Right cardiac atrium (tissue), 5 donors: ENCODE data around the gene ARFGAP3. TPM values are rescaled to one million over a fixed set of nuclear protein-coding genes. Genes with fewer than 3 reads are reported as not detected.

ENCODE experiments used
- ATAC-seq, 2 donors: fragments of 200-7000 bp; cut with Tn5 transposase; one replicate each; pipeline versions ENCODE4 v1.8.0 to v1.9.1; 2020; ENCODE audit warnings: moderate library complexity in 2 of 2, mild to moderate bottlenecking in 1 of 2
- DNase-seq, 3 donors: peaks; one replicate each; pipeline ENCODE4 v3.0.0-alpha.2; 2020
- H3K27ac ChIP-seq: one replicate; pipeline ENCODE4 v1.5.1; 2013; ENCODE audit warnings: mild to moderate bottlenecking, low read length, control low read depth, moderate library complexity
- H3K27me3 ChIP-seq: one replicate; pipeline ENCODE4 v1.6.1; 2013; ENCODE audit not compliant: control insufficient read depth, insufficient read depth
- H3K4me1 ChIP-seq: one replicate; pipeline ENCODE4 v1.6.1; 2013; ENCODE audit warnings: low read length; ENCODE audit not compliant: control insufficient read depth, insufficient read depth
- H3K4me3 ChIP-seq: one replicate; pipeline ENCODE4 v1.5.1; 2013; ENCODE audit warnings: low read length, control low read depth
- H3K9me3 ChIP-seq: one replicate; pipeline ENCODE4 v1.6.1; 2013; ENCODE audit warnings: low read length; ENCODE audit not compliant: control insufficient read depth
- WGBS: extraction: QIAGEN DNeasy Blood & Tissue Kit; methylation state at CpG from one replicate; pipeline ENCODE4 v1.1.7; 2013; 5-methylcytosine and 5-hydroxymethylcytosine counted together
- intact Hi-C, 4 donors: fragments of 100-400 bp; cut with DNase I; formaldehyde crosslinking; loops; one replicate each; pipeline versions ENCODE4 v1.11.0 to v1.14.0; 2022 to 2023
- polyA plus RNA-seq: library from polyadenylated mRNA; stranded (reverse); fragments of 200-250 nt; gene quantifications from one replicate; pipeline ENCODE4 v1.2.3, GENCODE V29; 2013
- total RNA-seq, 4 donors: library from RNA; stranded (reverse); fragmentation: NEBNext Ultra II Directional; extraction: Animal tissue kit (Norgen Biotek cat#: 25700); gene quantifications; one replicate each; pipeline ENCODE4 v1.2.1, GENCODE V29; 2021
- donor health status: healthy with polysubstance abuse.
- donor health status: DM: no; HTN: yes; CAD: no.
- donor health status: DM: no; HTN: no; CAD: no.
- donor health status: DM: no; HTN: yes; CAD: no; lungs with severe emphysema.
- donor health status: DM: yes; HTN: yes; CAD: no.

The ARFGAP3 gene
- total and polyA plus RNA-seq, 5 donors: 17.0 to 37.7 (median 26.3) TPM

- no peaks in the 10 kb centered on the region for H3K4me1 ChIP-seq
These were observed 16.9 kb upstream of the ARFGAP3 start for GRCh38 chr22:42874010-42874409.

GRCh38 chr22:42873356-42873755, 16.3 kb upstream of the ARFGAP3 start:
- Histone ChIP-seq H3K4me1 (no peaks in the 10 kb centered on the region), H3K27me3 (no peaks in the 10 kb centered on the region), H3K9me3 (no peaks in the 10 kb centered on the region), H3K27ac (no peak overlapping the region), H3K4me3 (no peak overlapping the region)
- ATAC-seq (no peak), DNase-seq (no peak)
- intact Hi-C loops: loop anchor here in 1 of 4 donors (10.0 kb wide), 1 partner anchor 161 kb away; no protein-coding TSS in a partner anchor

More at GRCh38 chr22:42874010-42874409, 16.9 kb upstream of the ARFGAP3 start:
- intact Hi-C loops: loop anchor here in 1 of 4 donors (10.0 kb wide), 1 partner anchor 161 kb away; no protein-coding TSS in a partner anchor
- no peak overlapping the region for H3K4me3 ChIP-seq
- WGBS: 96% methylated on average over 7 of the region's 7 CpGs
- no peaks in the 10 kb centered on the region for H3K9me3 ChIP-seq
- ATAC-seq (no peak), DNase-seq (no peak)
- H3K27me3 ChIP-seq: no peaks in the 10 kb centered on the region
- no peak overlapping the region for H3K27ac ChIP-seq

- no peak for DNase-seq
- intact Hi-C loops: loop anchor here in 1 of 4 donors (10.0 kb wide), 1 partner anchor 162 kb away; no protein-coding TSS in a partner anchor
- no peak for ATAC-seq
These were observed 15.7 kb upstream of the ARFGAP3 start for GRCh38 chr22:42872821-42873220.

GRCh38 chr22:42871146-42872050, 14.3 kb upstream of the ARFGAP3 start:
- ATAC-seq (no peak), DNase-seq (no peak)
- no peaks in the 10 kb centered on the region for H3K27me3 ChIP-seq
- no peaks in the 10 kb centered on the region for H3K4me1 ChIP-seq
- H3K9me3 ChIP-seq: no peaks in the 10 kb centered on the region
- no peak overlapping the region for H3K27ac ChIP-seq
- WGBS: 93% methylated on average over 31 of the region's 31 CpGs
- intact Hi-C loops: loop anchor here in 1 of 4 donors (10.0 kb wide), 1 partner anchor 163 kb away; no protein-coding TSS in a partner anchor
- no peak overlapping the region for H3K4me3 ChIP-seq

More at GRCh38 chr22:42872821-42873220, 15.7 kb upstream of the ARFGAP3 start:
- 69% methylated on average over 9 of the region's 9 CpGs for WGBS
- H3K9me3 ChIP-seq: no peaks in the 10 kb centered on the region
- no peak overlapping the region for H3K27ac ChIP-seq
- H3K4me3 ChIP-seq: no peak overlapping the region
- H3K4me1 ChIP-seq: no peaks in the 10 kb centered on the region
- H3K27me3 ChIP-seq: no peaks in the 10 kb centered on the region

GRCh38 chr22:42869888-42870480, 12.9 kb upstream of the ARFGAP3 start:
- DNase-seq (no peak), ATAC-seq (no peak)
- Histone ChIP-seq H3K4me3 (no peak overlapping the region), H3K27me3 (no peaks in the 10 kb centered on the region), H3K4me1 (no peaks in the 10 kb centered on the region), H3K27ac (no peak overlapping the region), H3K9me3 (no peaks in the 10 kb centered on the region)
- WGBS: 88% methylated on average over 33 of the region's 33 CpGs
- intact Hi-C loops: loop anchor here in 2 of 4 donors (5.0 to 10.0 kb wide), 2 partner anchors 162 to 165 kb away; no protein-coding TSS in a partner anchor

- Histone ChIP-seq H3K4me3 (no peak overlapping the region), H3K9me3 (no peaks in the 10 kb centered on the region), H3K27me3 (no peaks in the 10 kb centered on the region), H3K27ac (no peak overlapping the region), H3K4me1 (no peaks in the 10 kb centered on the region)
- intact Hi-C loops: loop anchor here in 1 of 4 donors (5.0 kb wide), 1 partner anchor 163 kb away; no protein-coding TSS in a partner anchor
- 89% methylated on average over 8 of the region's 8 CpGs for WGBS
- DNase-seq: no peak
- ATAC-seq: no peak
These were observed 12.4 kb upstream of the ARFGAP3 start for GRCh38 chr22:42869463-42869862.

- intact Hi-C loops: loop anchor here in 1 of 4 donors (5.0 kb wide), 1 partner anchor 164 kb away; no protein-coding TSS in a partner anchor
- ATAC-seq (peak; percentile 44 to 58), DNase-seq (peak; percentile 44 to 85 (median 84))
- H3K4me3 ChIP-seq: no peak overlapping the region
- no peaks in the 10 kb centered on the region for H3K27me3 ChIP-seq
- no peaks in the 10 kb centered on the region for H3K4me1 ChIP-seq
- 58% methylated on average over 16 of the region's 16 CpGs for WGBS
- H3K9me3 ChIP-seq: no peaks in the 10 kb centered on the region
- no peak overlapping the region for H3K27ac ChIP-seq
These were observed 11.7 kb upstream of the ARFGAP3 start for GRCh38 chr22:42868751-42869251.

- H3K4me1 ChIP-seq: no peaks in the 10 kb centered on the region
These were observed 9.0 kb upstream of the ARFGAP3 start for GRCh38 chr22:42866100-42866499.

GRCh38 chr22:42865536-42865935, 8.5 kb upstream of the ARFGAP3 start:
- Histone ChIP-seq H3K4me3 (no peak overlapping the region), H3K4me1 (no peaks in the 10 kb centered on the region), H3K27ac (no peak overlapping the region), H3K9me3 (no peaks in the 10 kb centered on the region), H3K27me3 (no peaks in the 10 kb centered on the region)
- 84% methylated on average over 8 of the region's 8 CpGs for whole genome bisulfite sequencing
- DNase-seq (no peak), ATAC-seq (no peak)
- intact Hi-C loops: loop anchor here in 1 of 4 donors (5.0 kb wide), 1 partner anchor 167 kb away; no protein-coding TSS in a partner anchor

More at GRCh38 chr22:42866100-42866499, 9.0 kb upstream of the ARFGAP3 start:
- intact Hi-C loops: loop anchor here in 1 of 4 donors (5.0 kb wide), 1 partner anchor 166 kb away; no protein-coding TSS in a partner anchor
- DNase-seq: no peak
- WGBS: 88% methylated on average over 7 of the region's 7 CpGs
- Histone ChIP-seq H3K4me3 (no peak overlapping the region), H3K27ac (no peak overlapping the region), H3K27me3 (no peaks in the 10 kb centered on the region), H3K9me3 (no peaks in the 10 kb centered on the region)
- no peak for ATAC-seq

GRCh38 chr22:42863349-42863961, 6.4 kb upstream of the ARFGAP3 start:
- no peak overlapping the region for H3K4me3 ChIP-seq
- no peak for DNase-seq
- no peaks in the 10 kb centered on the region for H3K27me3 ChIP-seq
- WGBS: 67% methylated on average over 4 of the region's 4 CpGs
- intact Hi-C loops: no loop called here
- H3K9me3 ChIP-seq: no peaks in the 10 kb centered on the region
- no peaks in the 10 kb centered on the region for H3K4me1 ChIP-seq
- ATAC-seq: no peak
- H3K27ac ChIP-seq: no peak overlapping the region
